Inferior parietal cortex (tissue), 1 donor: ENCODE measurements around the gene WDR4.
"Not testable (repeated sequence)": the region's sequence is repeated elsewhere in the genome, so short reads cannot be mapped to it uniquely, and the experiment has no call there.

ENCODE experiments used
- DNase-seq: peaks from one replicate; pipeline ENCODE4 v3.0.0-alpha.2; 2016; ENCODE audit errors: extremely low spot score

WDR4 gene

DNA sequence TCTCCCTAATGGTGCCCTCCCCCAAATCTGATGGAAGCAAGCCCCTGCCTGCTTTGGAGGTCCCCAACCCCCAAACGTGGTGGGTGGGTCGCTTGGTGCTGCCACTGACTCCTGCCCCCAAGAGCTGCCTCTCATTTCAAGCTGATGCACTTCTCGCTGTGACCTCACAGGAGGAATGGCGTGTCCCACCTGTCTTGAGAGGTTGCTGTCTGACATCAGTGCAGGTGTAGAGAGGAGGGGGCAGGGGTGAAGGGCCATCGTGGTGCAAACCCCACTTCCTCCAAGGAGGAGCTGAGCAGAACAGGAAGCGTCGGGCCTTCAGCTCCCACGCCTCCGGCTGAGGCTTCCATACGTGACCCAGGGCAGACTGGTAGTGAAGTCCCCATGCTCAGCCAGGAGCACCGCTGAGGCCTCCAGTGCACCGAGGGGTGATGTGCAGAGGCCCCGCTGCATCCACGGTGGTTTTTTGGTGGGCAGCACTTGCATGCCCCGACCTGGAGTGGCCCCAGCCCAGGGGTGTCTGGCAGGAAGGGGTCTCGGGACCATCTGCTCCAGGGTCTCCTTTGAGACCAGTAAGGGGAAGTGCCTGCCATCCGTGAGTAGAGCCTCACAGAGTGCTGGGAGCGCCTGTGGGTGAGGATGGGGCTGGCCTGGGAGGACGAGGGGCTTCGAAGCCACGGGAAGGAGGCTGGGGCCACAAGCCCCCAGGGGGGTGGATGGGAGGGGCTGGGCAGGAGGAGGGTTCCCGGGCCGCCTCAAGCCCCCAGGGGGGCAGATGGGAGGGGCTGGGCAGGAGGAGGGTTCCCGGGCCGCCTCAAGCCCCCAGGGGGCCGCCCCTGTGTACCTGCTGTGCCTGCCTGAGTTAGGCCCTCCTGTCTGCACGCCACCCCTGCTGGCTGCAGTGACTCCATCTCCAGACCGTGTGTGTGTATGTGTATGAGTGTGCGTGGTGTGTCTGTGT lies 39.8 kb downstream of the WDR4 start:
- DNase-seq: no peak

- DNase-seq: not testable (repeated sequence)
These were observed 41.1 kb downstream of the WDR4 start for GRCh38 chr21:42838212-42838690.

- no peak for DNase-seq
These were observed 41.7 kb downstream of the WDR4 start for GRCh38 chr21:42837421-42838211.

DNA sequence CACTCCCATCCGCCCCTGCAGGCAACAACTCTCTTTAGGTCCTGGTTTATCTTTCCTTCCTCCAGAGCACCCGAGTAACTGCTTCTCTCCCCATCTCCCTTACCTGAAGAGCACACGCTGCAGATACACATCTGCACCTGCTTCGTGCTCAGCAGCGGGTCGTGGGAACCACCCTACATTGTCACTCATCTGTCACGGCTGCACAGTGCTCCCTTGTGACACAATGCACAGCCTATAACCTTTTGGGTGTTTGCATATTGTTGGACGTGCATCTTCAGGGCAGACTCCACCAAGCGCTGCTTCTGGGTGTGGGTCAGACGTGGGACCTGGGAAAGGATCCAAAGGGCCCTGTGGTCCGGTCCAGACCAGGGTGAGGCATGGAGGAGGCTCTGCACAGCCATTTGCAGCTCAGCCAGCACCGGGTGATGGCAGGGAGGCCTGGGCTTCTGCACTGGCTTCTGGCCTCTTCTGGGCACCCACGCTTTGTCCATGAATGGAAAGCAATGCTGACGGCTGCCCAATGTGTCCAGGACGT lies 42.5 kb downstream of the WDR4 start:
- DNase-seq: no peak

GRCh38 chr21:42836402-42836666 lies 43.0 kb downstream of the WDR4 start:
- DNase-seq: no peak

DNA sequence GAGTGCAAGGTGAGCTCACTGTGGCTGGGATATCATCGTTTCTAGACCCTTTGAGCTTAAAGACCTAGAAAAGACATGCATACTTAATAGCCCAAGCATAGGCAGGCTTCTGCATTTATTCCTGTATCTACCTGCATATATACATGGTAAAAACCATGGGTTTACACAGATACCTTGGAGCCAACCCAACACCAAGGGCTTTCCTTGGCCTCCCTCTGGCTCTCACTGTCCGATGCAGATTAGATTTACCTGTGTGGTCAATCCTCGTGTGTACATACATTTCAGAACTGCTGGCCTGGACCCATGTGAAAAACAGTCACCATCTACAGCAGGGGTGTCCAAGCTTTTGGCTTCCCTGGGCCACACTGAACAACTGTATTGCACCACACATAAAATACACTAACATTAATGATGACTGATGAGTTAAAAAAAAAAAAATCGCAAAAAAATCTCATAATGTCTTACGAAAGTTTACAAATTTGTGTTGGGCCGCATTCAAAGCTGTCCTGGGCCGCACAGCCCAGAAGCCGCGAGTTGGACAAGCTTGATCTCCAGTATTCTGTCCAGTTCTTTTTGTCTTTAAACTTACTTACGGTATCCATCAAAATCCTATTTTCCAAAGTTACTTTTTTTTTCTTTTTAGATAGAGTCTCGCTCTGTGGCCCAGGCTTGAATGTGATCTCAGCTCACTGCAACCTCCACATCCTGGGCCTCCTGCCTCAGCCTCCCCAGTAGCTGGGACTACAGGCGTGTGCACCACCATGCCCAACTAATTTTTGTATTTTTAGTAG lies 43.5 kb downstream of the WDR4 start:
- no peak for DNase-seq

GRCh38 chr21:42835211-42835610 lies 44.1 kb downstream of the WDR4 start:
- no peak for DNase-seq

GRCh38 chr21:42834726-42835191 lies 44.6 kb downstream of the WDR4 start:
- no peak for DNase-seq

- DNase-seq: no peak
These were observed 45.2 kb downstream of the WDR4 start for GRCh38 chr21:42833859-42834725.

DNA sequence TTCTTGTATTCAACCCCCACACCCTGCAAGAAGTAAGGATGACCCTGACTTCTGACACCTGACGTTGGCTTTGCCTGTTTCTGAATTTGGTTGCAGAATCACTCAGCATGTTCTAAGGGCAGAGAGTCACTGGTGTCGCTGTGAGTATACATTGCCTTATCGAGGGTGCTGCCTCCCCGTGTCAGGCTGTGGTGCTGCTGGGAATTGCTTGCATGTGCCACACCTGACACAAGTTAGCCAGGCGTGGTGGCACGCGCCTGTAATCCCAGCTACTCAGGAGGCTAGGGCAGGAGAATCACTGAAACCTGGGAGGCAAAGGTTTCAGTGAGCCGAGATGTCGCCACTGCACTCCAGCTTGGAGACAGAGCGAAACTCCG lies 45.9 kb downstream of the WDR4 start:
- DNase-seq: no peak

- DNase-seq: not testable (repeated sequence)
These were observed 47.1 kb downstream of the WDR4 start for GRCh38 chr21:42832321-42832630.

DNA sequence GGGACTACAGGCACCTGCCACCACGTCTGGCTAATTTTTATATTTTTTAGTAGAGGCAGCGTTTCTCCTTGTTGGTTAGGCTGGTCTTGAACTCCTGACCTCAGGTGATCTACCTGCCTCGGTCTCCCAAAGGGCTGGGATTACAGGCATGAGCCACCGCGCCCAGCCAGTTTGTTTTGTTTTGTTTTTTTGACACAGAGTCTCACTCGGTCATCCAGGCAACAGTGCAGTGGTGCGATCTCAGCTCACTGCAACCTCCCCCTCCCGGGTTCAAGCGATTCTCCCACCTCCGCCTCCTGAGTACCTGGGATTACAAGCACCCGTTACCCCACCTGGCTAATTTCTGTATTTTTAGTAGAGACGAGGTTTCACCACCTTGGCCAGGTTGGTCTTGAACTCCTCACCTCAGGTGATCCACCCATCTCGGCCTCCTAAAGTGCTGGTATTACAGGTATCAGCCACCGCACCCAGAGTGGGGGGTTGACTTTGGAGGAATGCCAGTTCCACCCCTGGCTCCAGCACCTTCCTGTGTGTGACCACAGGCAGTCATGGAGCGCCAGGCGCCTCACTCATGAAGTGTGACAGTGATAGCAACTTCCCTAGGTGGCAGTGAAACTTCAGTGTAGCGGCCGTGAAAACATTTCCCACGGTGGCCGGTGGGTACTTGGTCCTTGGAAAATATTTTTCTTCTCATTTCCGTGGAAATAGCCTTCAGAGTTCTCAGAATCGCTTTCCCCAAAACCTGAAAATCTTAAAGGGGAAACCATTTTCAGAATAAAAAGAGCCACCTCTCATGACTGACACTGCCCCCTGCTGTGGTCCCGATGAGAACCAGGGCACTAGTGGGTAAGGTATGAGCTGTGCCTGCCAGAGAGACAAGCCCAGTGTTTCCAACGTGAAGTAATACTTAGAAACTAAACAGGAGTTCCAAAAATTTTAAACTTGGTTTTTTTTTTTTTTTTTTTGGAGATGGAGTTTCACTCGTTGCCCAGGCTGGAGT lies 48.6 kb downstream of the WDR4 start:
- no peak for DNase-seq

DNA sequence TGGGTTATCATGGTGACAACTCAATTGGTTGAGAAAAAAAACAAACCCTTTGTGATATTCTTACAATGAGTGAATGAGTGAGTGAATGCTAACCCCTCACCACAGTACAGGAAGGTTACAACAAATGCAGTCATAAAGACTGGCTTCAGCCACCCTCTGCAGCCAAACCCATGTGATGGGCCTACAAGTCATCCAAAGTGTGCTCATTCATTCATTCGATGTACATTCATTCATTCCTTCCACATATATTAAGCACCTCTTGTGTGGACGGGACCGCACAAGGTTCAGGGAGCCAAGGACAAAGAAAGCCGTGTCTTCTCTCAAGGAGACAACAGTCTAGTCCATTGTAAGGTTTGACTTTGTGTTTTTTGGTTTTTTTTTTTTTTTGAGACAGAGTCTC lies 49.4 kb downstream of the WDR4 start:
- DNase-seq: no peak

- no peak for DNase-seq
These were observed 49.9 kb downstream of the WDR4 start for GRCh38 chr21:42829417-42829816.

DNA sequence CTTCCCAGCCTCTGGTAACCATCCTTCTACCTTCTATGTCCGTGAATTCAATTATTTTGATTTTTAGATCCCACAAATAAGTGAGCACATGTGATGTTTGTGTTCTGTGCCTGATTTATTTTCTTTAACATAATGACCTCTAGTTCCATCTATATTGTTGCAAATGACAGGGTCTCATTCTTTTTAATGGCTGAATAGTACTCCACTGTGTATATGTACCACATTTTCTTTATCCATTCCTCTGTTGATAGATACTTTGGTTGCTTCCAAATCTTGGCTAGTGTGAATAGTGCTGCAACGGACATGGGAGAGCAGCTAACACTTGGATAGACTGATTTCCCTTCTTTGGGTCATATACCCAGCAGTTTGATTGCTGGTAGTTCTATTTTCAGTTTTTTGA lies 51.8 kb downstream of the WDR4 start:
- DNase-seq: no peak

DNA sequence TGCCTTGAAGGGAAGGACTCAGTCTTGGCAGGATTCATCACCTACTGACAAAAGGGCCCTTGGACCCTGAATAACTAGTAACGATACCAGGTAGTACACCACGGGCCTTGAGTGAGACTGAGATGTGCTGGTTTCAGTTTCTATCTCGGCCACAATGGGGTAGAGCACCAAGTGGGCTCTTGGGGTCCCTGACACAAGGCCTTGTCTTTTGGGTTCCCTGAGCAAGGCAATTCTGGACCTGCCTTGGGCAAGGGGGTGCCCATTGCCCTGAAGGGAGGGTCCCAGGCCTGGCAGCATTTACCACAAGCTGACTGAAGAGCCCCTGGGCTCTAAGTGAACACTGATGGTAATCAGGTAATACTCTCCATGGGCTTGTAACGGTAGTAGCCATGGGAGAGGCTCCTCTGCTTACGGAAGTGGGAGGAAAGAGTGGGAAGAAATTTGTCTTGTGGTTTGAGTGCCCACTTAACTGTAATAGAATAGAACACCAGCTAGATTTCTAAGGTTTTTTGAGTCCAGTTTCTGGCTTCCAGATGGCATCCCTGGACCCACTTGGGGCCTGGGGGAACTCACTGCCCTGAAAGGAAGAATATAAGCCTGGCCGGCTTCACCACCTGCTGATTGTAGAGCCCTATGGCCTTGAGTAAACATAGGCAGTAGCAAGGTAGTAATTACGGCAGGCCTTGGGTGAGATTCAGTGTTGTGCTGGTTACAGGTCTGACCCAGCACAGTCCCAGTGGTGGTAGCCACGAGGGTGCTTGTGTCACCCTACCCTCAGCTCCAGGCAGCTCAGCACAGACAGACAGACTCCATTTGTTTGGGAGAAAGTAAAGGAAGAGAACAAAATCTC lies 58.5 kb downstream of the WDR4 start:
- no peak for DNase-seq

DNA sequence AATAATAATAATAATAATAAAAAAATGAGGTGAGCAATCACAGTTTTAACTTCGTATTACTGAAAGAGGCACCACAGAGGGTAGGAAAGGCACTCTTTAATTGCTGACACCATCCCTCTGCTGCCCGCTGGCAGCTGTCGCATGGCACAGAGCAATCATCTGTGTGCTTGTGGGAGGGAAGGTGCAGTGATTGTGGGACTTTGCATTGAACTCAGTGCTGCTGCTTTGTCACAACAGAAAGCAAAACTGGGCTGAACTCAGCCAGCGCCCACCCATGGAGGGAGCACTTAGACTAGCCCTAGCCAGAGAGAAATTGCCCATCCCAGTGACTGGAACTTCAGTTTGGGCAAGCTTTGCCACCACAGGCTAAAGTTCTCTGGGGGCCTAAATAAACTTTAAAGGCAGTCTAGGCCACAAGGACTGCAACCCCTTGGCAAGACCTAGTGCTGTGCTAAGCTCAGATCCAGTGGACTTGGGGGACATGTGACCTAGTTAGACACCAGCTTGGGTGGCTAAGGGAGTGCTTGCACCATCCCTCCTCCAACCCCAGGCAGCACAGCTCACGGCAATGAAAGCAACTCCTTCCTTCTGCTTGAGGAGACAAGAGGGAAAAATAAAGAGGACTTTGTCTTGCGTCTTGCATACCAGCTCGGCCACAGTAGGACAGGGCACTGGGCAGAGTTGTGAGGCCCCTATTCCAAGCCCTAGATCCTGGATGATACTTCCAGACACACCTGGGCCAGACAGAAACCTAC lies 59.3 kb downstream of the WDR4 start:
- no peak for DNase-seq

DNA sequence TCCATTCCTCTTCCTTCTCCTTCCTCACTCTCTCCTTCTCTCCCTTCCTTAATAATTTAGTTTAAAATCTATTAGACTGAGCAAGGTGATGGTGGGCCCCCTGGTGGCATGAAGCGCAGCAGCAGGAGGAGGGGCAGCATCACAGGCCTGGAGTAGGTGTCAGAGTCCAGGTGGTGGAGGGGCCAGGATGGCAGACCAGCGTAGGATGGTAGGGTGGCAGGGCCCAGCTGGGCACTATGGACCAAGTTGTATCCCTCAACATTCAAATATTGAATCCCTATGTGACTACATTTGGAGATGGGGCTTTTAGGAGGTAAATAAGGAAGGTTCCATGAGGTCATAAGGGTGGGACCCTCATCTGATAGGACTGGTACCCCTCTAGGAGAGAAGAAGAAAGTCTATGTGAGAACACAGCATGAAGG lies 61.0 kb downstream of the WDR4 start:
- DNase-seq: peak; percentile 14
